ENCODE results near the gene USP51. TPM values are rescaled to one million over a fixed set of nuclear protein-coding genes. Genes with fewer than 3 reads are reported as not detected.
"Not testable (repeated sequence)": the region's sequence is repeated elsewhere in the genome, so short reads cannot be mapped to it uniquely, and the experiment has no call there.

Gene USP51
- total RNA-seq, 2 experiments from 2014 or later, result 2.3 TPM

DNA sequence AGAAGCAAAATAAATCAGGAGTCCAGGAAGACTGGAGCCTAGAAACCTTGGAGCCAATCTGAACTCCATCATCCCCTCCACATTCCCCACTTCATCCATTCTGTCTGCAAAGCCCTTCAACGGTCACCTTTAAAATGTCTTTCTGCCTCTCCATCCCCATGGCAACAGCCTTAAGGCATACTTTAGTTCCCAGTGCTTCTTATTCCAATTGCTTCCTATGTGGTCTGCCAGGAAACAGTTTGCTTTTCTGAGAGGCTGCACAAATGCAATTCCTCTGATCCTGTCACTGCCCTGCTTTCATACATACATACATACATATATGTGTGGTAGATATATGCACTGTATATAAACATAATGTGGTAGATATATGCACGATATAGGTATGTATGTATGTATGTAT is 38.5 kb downstream of the USP51 start:
- intact Hi-C loops (cut with DNase I, micrococcal nuclease), result no loop called here
- H3K27me3 Mint-ChIP-seq, result no peaks in the 10 kb centered on the region
- Histone ChIP-seq H3K36me3 (ENCODE audit: insufficient read depth, low read length) (no peaks in the 10 kb centered on the region), H3K9me3 (ENCODE audit: control insufficient read depth in 1 of 2, insufficient read depth in 1 of 2, low read length in 2 of 2) (no peaks in the 10 kb centered on the region), H3K4me1 (ENCODE audit: insufficient read depth, low read length) (peaks cover 8% of the 10 kb centered on the region), H3K4me3 (ENCODE audit: low read length) (peak overlapping the region; percentile 85), H3K27ac (ENCODE audit: low read depth in 1 of 2, low read length in 2 of 2) (no peak overlapping the region), H3K27me3 (ENCODE audit: control insufficient read depth in 1 of 2, insufficient read depth in 2 of 2, low read length in 2 of 2) (no peaks in the 10 kb centered on the region)
- H3K9me3 Mint-ChIP-seq, result no peaks in the 10 kb centered on the region
- DNase-seq, result no peak
- ChIA-PET POLR2A (interaction anchor here (1.0 to 2.6 kb wide), 5 partner anchors 38 to 921 kb away, joined by 5 to 75 read pairs (median 6); partner anchors contain the start of genes APEX2, GNL3L and USP51), CTCF (interaction anchor here (1.7 kb wide), 1 partner anchor 37 kb away, joined by 4 read pairs; no protein-coding TSS in a partner anchor)
- ATAC-seq (ENCODE audit: poor library complexity), result no peak
- H3K4me1 Mint-ChIP-seq (ENCODE audit: low read depth), result peaks cover 27% of the 10 kb centered on the region
- TF ChIP-seq, protein P1, sequence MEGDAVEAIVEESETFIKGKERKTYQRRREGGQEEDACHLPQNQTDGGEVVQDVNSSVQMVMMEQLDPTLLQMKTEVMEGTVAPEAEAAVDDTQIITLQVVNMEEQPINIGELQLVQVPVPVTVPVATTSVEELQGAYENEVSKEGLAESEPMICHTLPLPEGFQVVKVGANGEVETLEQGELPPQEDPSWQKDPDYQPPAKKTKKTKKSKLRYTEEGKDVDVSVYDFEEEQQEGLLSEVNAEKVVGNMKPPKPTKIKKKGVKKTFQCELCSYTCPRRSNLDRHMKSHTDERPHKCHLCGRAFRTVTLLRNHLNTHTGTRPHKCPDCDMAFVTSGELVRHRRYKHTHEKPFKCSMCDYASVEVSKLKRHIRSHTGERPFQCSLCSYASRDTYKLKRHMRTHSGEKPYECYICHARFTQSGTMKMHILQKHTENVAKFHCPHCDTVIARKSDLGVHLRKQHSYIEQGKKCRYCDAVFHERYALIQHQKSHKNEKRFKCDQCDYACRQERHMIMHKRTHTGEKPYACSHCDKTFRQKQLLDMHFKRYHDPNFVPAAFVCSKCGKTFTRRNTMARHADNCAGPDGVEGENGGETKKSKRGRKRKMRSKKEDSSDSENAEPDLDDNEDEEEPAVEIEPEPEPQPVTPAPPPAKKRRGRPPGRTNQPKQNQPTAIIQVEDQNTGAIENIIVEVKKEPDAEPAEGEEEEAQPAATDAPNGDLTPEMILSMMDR (IDR thresholded peaks at IDR 0.05), result no peak
- peak overlapping the region; percentile 99 for H3K27ac Mint-ChIP-seq
- peak overlapping the region; percentile 99 for H3K4me3 Mint-ChIP-seq
- H3K36me3 Mint-ChIP-seq (ENCODE audit: low read depth), result peaks cover 12% of the 10 kb centered on the region

DNA sequence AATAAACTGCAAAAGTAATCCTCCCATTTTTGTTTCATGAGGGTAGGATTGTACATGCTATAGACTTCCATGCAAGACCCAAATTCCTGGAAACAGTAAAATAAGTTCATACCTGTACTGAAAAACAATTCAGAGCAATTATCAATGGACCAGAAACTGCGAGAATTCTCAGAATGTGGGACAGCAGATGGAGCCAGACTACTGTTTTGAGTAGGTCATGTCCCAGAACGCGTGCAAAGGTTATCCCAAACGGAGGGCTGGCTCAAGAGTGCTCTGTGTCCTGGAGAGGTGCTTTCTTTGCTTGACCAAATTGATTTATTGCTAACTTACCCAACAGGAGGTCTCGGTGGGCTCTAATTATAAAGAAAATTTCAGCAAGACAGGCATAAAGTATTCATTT is 39.4 kb downstream of the USP51 start:
- peaks cover 12% of the 10 kb centered on the region for H3K36me3 Mint-ChIP-seq (ENCODE audit: low read depth)
- no peak for ATAC-seq (ENCODE audit: poor library complexity)
- H3K4me3 ChIP-seq (ENCODE audit: low read length), result no peak overlapping the region
- no peaks in the 10 kb centered on the region for H3K9me3 Mint-ChIP-seq
- DNase-seq, result peak in 3 of 14 experiments; percentile 1 to 11 (median 6)
- no peak overlapping the region for H3K27ac ChIP-seq (ENCODE audit: low read depth in 1 of 2, low read length in 2 of 2)
- ChIA-PET CTCF (no interaction called here), POLR2A (no interaction called here)
- H3K4me1 Mint-ChIP-seq (ENCODE audit: low read depth), result peaks cover 27% of the 10 kb centered on the region
- H3K36me3 ChIP-seq (ENCODE audit: insufficient read depth, low read length), result no peaks in the 10 kb centered on the region
- H3K27me3 Mint-ChIP-seq, result no peaks in the 10 kb centered on the region
- no peaks in the 10 kb centered on the region for H3K27me3 ChIP-seq (ENCODE audit: control insufficient read depth in 1 of 2, insufficient read depth in 2 of 2, low read length in 2 of 2)
- TF ChIP-seq, protein P1 (IDR thresholded peaks at IDR 0.05), result no peak
- intact Hi-C loops (cut with DNase I, micrococcal nuclease), result no loop called here
- no peak overlapping the region for H3K4me3 Mint-ChIP-seq
- H3K27ac Mint-ChIP-seq, result no peak overlapping the region
- H3K9me3 ChIP-seq (ENCODE audit: control insufficient read depth in 1 of 2, insufficient read depth in 1 of 2, low read length in 2 of 2), result no peaks in the 10 kb centered on the region
- peaks cover 8% of the 10 kb centered on the region for H3K4me1 ChIP-seq (ENCODE audit: insufficient read depth, low read length)

DNA sequence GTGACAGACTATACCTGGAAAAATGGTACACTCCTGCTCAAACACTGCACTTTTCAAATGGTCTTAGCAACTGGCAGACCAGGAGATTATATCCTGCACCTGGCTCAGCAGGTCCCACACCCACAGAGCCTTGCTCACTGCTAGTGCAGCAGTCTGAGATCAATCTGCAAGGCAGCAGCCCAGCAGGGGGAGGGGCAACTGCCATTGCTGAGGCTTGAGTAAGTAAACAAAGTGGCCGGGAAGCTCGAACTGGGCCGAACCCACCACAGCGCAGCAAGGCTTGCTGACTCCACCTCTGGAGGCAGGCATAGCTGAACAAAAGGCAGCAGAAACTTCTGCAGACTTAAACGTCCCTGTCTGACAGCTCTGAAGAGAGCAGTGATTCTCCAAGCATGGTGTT is 46.2 kb downstream of the USP51 start:
- POLR2A ChIA-PET; CTCF ChIA-PET; H3K27me3 Mint-ChIP-seq; intact Hi-C loops (cut with DNase I, micrococcal nuclease); H3K36me3 ChIP-seq (ENCODE audit: insufficient read depth, low read length); DNase-seq; H3K27me3 ChIP-seq (ENCODE audit: control insufficient read depth in 1 of 2, insufficient read depth in 2 of 2, low read length in 2 of 2); H3K4me1 ChIP-seq (ENCODE audit: insufficient read depth, low read length); H3K27ac ChIP-seq (ENCODE audit: low read depth in 1 of 2, low read length in 2 of 2); H3K27ac Mint-ChIP-seq; H3K9me3 ChIP-seq (ENCODE audit: control insufficient read depth in 1 of 2, insufficient read depth in 1 of 2, low read length in 2 of 2); H3K4me3 ChIP-seq (ENCODE audit: low read length); ATAC-seq (ENCODE audit: poor library complexity); H3K4me1 Mint-ChIP-seq (ENCODE audit: low read depth); H3K9me3 Mint-ChIP-seq; H3K4me3 Mint-ChIP-seq; H3K36me3 Mint-ChIP-seq (ENCODE audit: low read depth): not testable (repeated sequence)

Small RNAs within 50 kb of the gene (microRNA-seq; reads per million reads assigned to microRNA genes)
- gene MIR4536-1 (ENCODE audit: borderline microRNAs expressed, borderline replicate concordance) (not detected), gene MIR4536-2 (ENCODE audit: borderline microRNAs expressed, borderline replicate concordance) (not detected)

Other genes starting within 250 kb of the USP51 start
- not detected for gene PAGE3, start 224.9 kb downstream of the USP51 start, total RNA-seq
- 10 to 100 TPM; 17.7 to 18.7 TPM for gene MAGEH1, start 37.7 kb downstream of the USP51 start, total RNA-seq
- gene FOXR2, start 133.6 kb upstream of the USP51 start, total RNA-seq, result not detected
- gene RRAGB, start 227.9 kb upstream of the USP51 start, total RNA-seq, result 1 to 10 TPM; 7.0 to 8.5 TPM